KMS-11 (cell line): ENCODE results near the gene NDST4.

Source experiments
- H2AFZ ChIP-seq: fragments of 200-600 bp; sonication (generic); 2 replicates; pipeline ENCODE4 v1.6.1; 2016; ENCODE audit warnings: antibody characterized with exemption, mixed run types, low read depth
- H3K27ac ChIP-seq: fragments of 200-600 bp; sonication (generic); 2 replicates; pipeline ENCODE4 v1.6.1; 2016; ENCODE audit warnings: mild to moderate bottlenecking, mixed run types
- H3K27me3 ChIP-seq: fragments of 200-600 bp; sonication (generic); 2 replicates; pipeline ENCODE4 v1.6.1; 2017; ENCODE audit warnings: mild to moderate bottlenecking, low read depth, mixed run types, moderate library complexity; ENCODE audit not compliant: insufficient read depth
- H3K36me3 ChIP-seq: fragments of 200-600 bp; sonication (generic); 2 replicates; pipeline ENCODE4 v1.6.1; 2017; ENCODE audit warnings: mild to moderate bottlenecking, mixed run types; ENCODE audit not compliant: insufficient read depth
- H3K4me1 ChIP-seq: fragments of 200-600 bp; sonication (generic); 2 replicates; pipeline ENCODE4 v1.6.1; 2016; ENCODE audit warnings: mild to moderate bottlenecking, low read depth, mixed run types; ENCODE audit not compliant: poor library complexity, severe bottlenecking
- H3K4me2 ChIP-seq: fragments of 200-600 bp; sonication (generic); 2 replicates; pipeline ENCODE4 v1.7.0; 2016; ENCODE audit warnings: mild to moderate bottlenecking, mixed run types
- H3K4me3 ChIP-seq: fragments of 200-600 bp; sonication (generic); IDR thresholded peaks from 2 replicates; pipeline ENCODE4 v1.6.1; 2017; ENCODE audit warnings: low read depth, low read length, mixed read lengths; ENCODE audit not compliant: insufficient read depth
- H3K79me2 ChIP-seq: fragments of 200-600 bp; sonication (generic); 2 replicates; pipeline ENCODE4 v1.6.1; 2016; ENCODE audit warnings: low read depth, mixed run types; ENCODE audit not compliant: insufficient read depth
- H3K9ac ChIP-seq: fragments of 200-600 bp; sonication (generic); 2 replicates; pipeline ENCODE4 v1.6.1; 2016; ENCODE audit warnings: mild to moderate bottlenecking, mixed run types
- H4K20me1 ChIP-seq: fragments of 200-600 bp; sonication (generic); 2 replicates; pipeline ENCODE4 v1.6.1; 2016; ENCODE audit warnings: mild to moderate bottlenecking, mixed run types; ENCODE audit not compliant: insufficient read depth
- CTCF ChIP-seq: fragments of 200-600 bp; sonication (generic); conservative IDR thresholded peaks from 2 replicates; pipeline ENCODE4 v1.6.1; 2017; ENCODE audit warnings: low read depth, mild to moderate bottlenecking, antibody characterized with exemption, low read length, moderate library complexity, mixed read lengths

Gene NDST4

GRCh38 chr4:115101675-115102074, 11.7 kb downstream of the NDST4 start:
- no peak overlapping the region for H2AFZ ChIP-seq
- no peak for TF ChIP-seq CTCF
- no peaks in the 10 kb centered on the region for H3K36me3 ChIP-seq
- H3K4me2 ChIP-seq: no peak overlapping the region
- no peaks in the 10 kb centered on the region for H3K79me2 ChIP-seq
- H3K27ac ChIP-seq: no peak overlapping the region
- H4K20me1 ChIP-seq: no peaks in the 10 kb centered on the region
- no peaks in the 10 kb centered on the region for H3K4me1 ChIP-seq
- no peak overlapping the region for H3K9ac ChIP-seq
- H3K27me3 ChIP-seq: no peaks in the 10 kb centered on the region
- H3K4me3 ChIP-seq: no peak overlapping the region

- no peaks in the 10 kb centered on the region for H3K4me1 ChIP-seq
- H3K27me3 ChIP-seq: no peaks in the 10 kb centered on the region
- H2AFZ ChIP-seq: no peak overlapping the region
- no peak overlapping the region for H3K4me3 ChIP-seq
- no peak overlapping the region for H3K4me2 ChIP-seq
- no peaks in the 10 kb centered on the region for H4K20me1 ChIP-seq
- no peaks in the 10 kb centered on the region for H3K79me2 ChIP-seq
- H3K9ac ChIP-seq: no peak overlapping the region; the same call in 1 of the 2 replicates
- peak; percentile 82 for TF ChIP-seq CTCF
- H3K36me3 ChIP-seq: no peaks in the 10 kb centered on the region
- H3K27ac ChIP-seq: no peak overlapping the region
Measured at GRCh38 chr4:115090483-115091075, 22.8 kb downstream of the NDST4 start.

- TF ChIP-seq CTCF: no peak
- no peak overlapping the region for H3K9ac ChIP-seq
- H3K4me1 ChIP-seq: no peaks in the 10 kb centered on the region
- H2AFZ ChIP-seq: no peak overlapping the region
- no peaks in the 10 kb centered on the region for H3K27me3 ChIP-seq
- no peaks in the 10 kb centered on the region for H3K36me3 ChIP-seq
- no peaks in the 10 kb centered on the region for H4K20me1 ChIP-seq
- no peak overlapping the region for H3K27ac ChIP-seq
- no peak overlapping the region for H3K4me3 ChIP-seq
- H3K4me2 ChIP-seq: no peak overlapping the region
- H3K79me2 ChIP-seq: no peaks in the 10 kb centered on the region
Measured at GRCh38 chr4:115082633-115083032, 30.8 kb downstream of the NDST4 start.

GRCh38 chr4:115076691-115077090, 36.7 kb downstream of the NDST4 start:
- TF ChIP-seq CTCF: no peak
- Histone ChIP-seq H3K36me3 (no peaks in the 10 kb centered on the region), H3K79me2 (no peaks in the 10 kb centered on the region), H2AFZ (no peak overlapping the region), H4K20me1 (no peaks in the 10 kb centered on the region), H3K4me1 (no peaks in the 10 kb centered on the region), H3K4me2 (no peak overlapping the region), H3K27me3 (no peaks in the 10 kb centered on the region), H3K9ac (no peak overlapping the region), H3K4me3 (no peak overlapping the region), H3K27ac (no peak overlapping the region)
